Measurements from ENCODE around the gene UBQLN3.
A peak's percentile ranks its signal among the peaks of the same experiment; 100 is the strongest.

The UBQLN3 gene

DNA sequence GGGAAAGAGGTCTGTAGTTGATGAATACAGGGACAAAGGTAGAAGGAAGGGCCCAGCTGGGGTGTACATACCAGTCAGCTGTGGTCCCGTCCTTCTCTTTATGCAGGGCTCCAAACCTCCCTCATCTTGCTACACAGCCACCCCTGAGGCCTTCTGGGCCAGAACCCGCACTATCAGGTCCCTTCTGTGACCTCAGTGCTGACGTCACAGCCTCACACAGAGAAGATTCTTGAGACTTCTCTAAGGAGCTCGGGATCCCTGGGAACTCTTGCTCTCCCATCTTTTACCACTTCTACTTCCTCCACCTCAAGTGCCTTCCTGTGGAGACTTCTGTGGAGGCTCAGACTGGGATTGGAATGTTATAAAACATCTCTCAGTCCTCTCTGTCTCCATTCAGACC is at the start of gene UBQLN3:
Gene UBQLN3, minus strand, starts transcription at position 155 of the 400 bp plus-strand sequence. CDS start 399 bp downstream, outside the sequence.
- DNase-seq: no peak

DNA sequence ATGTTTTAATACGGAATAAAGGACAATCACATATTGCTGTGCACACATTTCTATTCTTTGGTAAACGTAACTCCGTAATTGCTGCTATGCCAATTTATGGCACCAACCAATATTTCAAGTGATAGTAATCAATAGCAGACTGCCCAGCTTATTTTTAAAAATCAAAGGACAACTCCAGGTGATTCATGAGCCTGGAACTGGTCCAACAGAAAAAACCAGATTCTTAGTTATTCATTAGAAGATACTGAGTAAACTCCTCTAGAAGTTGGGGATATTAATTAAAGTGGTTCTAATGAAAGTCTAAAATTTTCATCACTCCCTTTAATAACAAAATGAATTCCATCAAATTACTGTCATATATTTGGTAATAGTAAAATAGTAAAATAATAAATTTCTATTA is 48.0 kb upstream of the UBQLN3 start:
- no peak for DNase-seq

DNA sequence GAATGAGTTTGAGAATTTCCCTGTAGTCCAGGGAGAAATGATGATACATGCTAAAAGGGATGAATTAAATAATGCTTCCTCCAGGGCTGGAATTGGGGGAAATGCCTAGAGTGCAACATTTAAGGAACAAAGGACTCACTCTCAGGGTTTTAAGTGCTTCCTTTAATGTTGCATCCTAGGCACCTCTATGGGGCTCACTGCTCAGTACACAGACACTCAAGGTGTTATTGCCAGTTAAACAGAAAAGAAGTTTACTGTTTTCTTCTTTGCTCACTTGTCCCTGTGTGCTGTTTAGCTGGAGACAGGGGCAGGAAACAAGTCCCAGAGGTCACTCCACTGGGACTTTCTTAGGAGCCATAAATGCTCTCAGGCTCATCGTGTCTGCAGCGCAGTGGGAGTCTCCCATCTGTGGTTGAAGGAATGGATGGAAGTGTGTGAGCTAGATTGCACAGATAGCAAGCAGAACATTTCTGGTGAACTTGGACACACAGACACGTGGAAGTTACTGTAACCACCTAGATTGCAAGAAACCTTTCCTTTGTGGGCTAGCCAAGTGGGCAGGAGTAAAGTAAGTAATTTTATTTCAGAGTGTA is 46.9 kb upstream of the UBQLN3 start:
- no peak for DNase-seq

DNA sequence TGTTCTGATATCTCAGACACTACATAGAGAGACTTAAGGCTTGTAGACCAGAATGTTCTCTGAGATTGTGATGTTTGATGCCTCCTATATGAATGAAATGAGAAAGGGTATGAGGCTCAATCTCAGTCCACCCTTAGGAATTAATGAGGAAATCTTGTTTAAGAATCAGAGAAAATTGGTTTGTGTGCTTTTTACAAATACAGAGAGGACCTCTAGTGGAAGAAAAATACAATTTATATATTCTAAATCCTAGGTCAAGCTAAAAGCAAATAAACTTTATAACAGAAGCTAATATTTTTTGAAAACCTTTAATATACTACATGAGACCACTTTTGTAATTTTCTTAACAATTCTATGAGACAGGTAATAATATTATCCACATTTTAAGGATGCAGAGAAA is 43.6 kb upstream of the UBQLN3 start:
- no peak for DNase-seq

DNA sequence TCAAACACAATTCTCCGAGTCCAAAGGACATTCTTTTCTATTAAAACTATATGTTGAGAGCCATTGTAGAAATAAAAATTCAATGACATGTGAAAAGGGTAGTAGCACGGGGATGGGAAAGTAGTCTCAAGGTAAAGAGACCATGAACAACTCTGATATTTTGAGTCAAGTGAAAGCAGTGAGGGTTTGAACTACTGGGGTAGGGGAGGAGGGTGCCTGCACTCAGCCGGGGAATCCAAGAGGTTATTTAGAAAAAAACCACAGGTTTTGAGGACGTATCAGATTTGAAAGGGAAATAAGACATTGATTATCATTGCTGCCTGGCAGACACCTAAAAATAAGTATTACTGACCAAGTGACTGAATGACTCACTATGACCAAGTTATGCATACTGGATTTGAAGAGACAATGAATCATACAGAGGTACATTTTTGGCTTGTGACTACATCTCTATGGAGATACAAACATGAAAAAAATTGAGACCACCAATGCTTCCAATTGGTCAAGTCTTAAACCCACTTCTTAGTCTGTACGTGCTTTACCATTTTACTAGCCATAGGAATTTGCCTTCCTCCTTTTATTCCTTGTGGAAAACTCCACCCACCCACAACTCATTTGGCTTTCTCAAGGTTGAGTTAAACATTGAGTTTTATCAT is 40.8 kb upstream of the UBQLN3 start:
- DNase-seq: peak; percentile 86

DNA sequence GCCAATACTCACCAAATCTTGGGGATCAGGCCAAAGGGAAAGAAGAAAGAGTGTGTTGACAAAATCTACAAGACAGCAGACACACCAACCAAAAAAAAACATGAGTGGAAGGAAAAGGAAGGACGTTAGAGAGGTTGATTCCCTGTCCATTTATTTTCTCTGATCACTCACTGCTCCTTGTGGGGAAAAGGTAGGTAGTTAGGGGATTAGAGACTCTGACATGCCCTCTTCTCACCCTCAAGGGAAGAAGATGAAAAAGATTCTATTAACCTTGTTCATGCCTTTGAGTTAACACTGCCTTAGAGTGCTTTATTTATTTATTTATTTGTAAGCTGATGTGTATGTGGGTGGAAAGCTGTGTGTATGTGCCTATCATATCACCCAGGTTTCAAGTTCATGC is 38.7 kb upstream of the UBQLN3 start, which contains the start of gene OR52H1:
Gene OR52H1, minus strand, starts transcription at position 101 of the 400 bp plus-strand sequence. CDS start 3,035 bp downstream, outside the sequence.
- no peak for DNase-seq

DNA sequence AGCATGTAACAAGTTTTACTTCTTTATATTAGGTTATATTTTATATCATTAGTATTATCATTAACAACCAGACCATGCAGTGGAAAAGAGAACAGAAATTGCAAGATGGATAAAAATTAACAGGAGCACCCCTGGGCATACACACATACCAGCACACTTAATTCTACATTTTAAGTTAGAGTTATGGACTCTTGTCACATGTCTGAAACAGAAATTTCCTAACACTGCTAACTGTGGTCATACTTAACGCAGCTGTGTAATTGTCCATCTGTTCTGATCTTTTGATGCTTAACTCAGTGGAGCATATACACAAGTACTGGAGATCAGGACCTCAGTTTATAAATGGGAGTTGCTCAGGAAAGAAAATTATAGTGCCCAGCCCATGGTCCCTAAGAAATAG is 38.2 kb upstream of the UBQLN3 start:
- no peak for DNase-seq

DNA sequence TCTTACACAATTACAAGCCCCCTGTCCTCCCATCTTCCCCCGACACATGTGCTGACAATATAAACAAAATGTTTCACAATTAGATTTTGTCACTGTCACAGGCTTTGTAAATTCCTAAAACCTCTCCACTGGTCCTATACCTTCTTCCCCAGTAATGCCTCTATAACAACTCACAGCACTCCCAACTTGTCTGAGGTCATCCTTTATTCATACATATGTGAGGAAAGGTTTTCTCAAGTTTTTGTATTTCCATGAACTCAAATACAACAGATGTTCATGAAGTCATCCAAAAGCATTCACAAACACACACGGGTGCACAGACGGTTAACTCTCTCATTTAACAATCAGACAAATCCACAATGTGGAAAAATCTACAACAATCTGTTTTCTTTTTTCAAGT is 36.7 kb upstream of the UBQLN3 start:
- peak; percentile 13 for DNase-seq

DNA sequence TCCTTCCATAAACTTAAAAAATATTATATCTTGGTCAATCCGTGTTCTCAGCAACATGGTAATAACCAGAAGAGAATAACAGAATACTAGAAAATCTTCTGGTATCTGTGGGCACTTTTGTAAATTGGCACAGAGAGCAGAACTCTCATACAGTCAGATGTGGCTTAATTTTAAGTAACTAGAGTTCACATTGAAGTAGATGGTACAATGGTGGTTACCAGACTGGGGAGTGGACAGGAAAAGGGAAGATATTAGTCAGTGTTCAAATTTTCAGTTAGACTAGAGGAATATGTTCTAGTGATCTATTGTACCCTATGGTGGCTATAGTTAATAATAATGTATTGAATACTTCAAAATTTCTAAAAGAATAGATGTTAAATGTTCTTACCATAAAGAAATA is 31.7 kb upstream of the UBQLN3 start:
- no peak for DNase-seq

DNA sequence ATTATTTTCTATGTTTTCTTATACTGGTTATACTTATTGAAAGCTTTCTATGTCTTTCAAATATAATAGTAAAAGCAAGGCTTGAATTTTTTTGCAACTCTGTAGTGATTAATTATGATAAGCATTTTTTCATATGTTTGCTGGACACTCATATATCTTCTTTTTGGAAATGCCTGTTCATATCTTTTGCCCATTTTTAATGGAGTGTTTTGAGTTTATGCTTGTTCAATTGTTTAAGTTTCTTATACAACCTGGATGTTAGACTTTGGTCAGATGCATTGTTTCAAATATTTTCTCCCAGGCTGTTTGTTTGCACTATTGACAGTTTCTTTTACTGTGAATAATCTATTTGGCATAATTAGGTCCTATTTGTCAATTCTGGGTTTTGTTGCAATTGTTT is 26.7 kb upstream of the UBQLN3 start:
- no peak for DNase-seq

DNA sequence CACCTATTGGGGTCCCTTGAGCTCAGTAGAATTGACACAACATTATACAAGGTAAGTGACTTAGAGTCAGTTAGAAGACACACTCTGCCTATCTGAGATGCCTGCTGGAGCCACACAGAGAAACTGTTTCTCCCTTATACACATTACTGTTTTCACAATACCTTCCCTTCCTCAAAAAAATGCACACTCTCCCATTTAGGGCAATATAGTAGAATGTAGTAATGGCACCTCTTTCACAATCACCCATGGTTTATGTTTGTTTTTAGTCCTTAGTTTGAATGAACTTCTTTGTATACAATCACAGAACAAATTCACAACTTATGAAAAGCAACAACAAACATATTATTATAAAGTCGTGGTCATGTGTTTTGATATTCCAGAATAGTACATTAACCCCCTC is 24.3 kb upstream of the UBQLN3 start:
- DNase-seq: no peak

DNA sequence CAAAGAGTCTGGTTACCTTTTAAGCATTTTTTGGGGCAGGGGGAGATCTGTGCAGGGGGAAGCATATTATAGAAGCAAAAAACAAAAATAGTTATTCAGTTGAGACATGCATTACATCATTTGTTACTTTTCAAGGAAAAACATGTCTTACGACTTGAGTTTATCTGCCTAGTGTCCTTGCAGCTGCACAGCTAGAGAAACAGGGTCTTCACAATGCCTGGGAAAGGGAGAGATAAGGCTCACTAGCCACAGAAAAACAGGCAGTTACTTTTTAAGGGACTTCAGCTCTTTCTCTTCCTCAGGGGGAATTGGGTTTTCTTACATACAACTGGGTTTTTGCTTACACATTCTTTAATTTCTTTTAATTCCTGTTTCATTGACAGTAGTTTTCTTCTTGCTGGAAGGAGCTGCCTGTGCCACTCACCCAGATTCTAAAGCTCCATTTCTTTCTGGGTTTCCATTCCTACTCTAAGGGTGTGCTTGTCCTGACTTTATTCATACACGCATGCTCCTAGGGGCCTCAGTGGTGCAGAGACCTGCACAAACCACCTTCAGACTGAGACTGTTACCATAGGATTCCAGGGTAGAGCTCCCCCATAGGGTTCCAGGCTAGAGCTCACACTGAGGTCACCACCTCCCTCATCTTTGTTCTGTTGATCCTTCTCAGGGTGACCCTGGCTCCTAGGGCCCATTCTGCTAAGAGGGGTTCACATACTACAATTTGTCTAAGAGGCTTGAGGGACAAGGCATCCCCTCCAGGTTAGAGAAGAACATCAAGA is 21.5 kb upstream of the UBQLN3 start:
- DNase-seq: no peak

DNA sequence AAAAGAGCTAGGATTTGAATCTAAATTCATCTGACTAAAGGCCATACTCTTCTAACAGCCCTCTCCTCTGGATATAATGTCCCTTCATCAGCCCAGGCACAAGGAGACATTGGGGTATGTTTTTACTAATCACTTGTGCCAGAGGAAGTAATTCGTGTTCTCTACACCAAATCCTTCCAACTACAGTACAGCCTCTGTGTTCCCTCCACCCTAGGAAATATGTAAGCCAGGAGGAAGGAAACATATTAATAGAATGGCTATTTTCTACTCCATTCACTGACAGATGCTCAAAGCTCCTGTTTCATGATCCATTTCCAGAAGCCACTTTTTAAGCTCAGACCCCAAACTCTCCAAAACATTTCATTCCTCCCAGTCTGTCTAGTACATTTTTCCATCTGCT is 18.7 kb upstream of the UBQLN3 start:
- DNase-seq: no peak

DNA sequence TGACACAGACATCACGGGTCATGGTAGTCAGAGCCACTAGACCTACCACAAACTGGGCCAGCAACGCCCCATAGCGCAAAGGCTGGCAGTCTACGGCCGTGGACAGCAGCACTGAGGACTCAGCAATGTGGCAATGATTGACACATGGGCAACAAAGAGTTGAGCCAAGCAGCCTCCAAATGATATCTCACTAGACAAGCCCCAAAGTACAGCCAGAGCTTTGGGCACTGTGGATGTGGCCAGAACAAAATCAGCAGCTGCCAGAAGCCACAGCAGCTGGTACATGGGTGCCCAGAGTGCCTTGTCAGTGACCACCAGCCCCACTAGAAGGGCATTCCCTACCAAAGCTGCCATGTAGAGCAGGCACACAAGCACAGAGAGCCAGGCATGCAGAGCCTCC is 18.0 kb upstream of the UBQLN3 start:
- no peak for DNase-seq

DNA sequence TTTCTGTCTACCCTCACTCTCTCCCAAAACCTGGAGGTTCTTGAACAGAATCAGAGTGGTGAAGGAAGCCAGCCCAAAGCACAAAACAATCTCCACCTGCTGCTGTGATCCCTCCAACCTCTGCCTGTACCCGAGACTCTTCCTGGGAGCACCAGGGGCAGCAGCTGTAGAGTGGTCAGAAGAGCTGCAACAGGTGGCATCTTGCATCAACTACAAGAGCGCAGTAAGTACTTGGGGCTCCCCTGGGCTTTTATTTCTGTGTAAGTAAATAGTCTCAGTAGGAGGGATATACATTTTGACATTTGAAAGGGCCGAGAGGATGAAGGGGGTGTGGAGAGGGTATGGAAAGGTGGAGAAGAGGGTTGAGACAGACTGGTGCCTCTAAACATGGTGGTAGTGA is 15.0 kb upstream of the UBQLN3 start:
- no peak for DNase-seq

DNA sequence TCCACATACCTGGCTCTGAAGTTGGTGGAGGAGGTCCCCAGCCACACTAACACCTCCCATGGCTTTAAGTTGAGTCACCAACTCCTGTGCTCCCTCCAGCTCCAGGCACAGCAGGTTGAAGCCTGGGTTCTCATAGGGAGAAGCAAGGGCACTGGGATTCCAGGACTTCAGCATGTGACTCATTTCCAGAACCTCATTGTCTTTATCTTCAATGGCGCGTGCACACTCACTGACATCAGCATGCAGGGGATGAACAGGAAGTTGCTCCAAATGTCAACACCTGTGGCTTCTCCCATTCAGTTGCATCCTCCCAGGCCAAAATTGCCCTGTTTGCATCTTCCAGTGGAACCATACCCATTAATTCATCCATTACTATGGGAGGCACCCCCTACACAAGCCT is 12.6 kb upstream of the UBQLN3 start:
- DNase-seq: no peak

DNA sequence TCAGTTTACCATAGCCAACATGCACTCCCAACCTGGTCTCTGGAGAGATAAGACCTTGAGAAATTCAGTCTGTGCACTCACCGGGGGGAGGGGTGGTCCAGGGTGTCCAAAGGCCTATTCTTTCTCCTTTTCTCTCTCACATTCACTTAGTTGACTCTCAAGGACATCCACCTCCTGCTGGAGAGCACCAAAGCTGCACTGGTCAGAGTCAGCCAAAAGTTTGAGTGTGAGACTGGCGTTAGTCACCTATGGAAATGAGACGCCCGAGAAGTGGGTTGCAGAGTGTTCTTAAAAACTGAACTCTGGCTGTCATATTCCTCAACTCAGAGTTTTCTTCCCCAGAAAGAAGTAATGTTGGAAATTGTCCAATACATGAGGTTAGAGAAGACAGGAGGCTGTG is 11.8 kb upstream of the UBQLN3 start:
- no peak for DNase-seq

DNA sequence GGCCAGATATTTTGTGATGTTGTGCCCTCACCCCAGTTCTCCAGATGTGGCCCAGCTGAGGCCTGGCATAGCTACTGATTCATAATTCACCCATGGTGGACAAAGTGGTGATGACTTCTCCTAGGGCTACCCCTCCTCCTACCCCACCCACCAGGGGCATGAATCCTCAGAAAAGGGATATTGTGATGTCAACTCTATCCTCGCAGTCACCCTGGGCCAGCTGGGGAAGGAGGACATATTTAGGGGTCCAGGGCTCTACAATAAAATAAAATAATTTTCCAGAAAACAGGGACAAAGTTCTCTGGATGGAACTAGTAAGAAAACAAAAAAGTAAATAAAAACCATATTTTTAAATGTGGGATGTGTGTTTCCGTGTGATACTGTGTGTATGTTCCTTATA is 6.8 kb upstream of the UBQLN3 start, which contains the start of gene UBQLNL:
Gene UBQLNL, minus strand, starts transcription at position 101 of the 400 bp plus-strand sequence. CDS start 258 bp downstream, outside the sequence.
- DNase-seq: no peak

DNA sequence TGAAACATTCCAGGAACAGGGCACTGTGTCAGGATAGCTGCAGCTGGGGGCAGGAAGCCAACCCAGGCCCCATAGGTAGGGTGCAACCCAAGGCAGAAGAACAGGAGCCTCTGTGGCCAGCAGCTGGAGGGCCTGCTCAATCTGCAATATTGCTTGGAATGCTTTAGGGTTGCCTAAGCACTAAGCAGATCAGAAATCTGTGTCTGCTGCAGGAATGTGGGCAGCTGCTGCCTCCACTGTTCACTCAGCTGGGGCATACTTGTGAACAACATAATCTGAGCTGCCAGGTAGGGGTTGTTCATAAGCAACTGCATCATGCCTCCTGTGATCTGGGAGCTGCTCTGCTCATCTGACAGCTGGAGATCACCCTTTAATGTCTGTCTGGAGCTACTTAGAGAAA is 5.1 kb upstream of the UBQLN3 start:
- no peak for DNase-seq

DNA sequence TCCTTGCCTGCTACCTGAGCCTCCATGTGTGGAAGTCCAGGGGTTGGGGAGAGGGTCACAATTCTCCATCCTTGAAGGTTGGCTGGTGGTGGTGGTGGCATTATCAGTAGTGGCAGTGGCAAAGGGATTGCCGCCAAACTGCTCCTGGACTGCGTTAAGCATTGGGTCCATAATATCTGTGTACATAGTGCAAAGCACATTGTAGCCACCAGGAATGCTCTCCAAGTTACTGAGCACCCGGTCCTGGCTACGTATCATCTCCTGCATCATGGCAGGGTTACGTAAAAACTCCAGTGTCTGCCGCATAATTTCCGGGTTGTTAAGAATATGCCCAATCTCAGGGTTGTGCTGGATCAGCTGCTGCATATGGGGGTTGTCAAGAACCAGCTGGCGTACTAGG is 1.2 kb downstream of the UBQLN3 start:
- no peak for DNase-seq

DNA sequence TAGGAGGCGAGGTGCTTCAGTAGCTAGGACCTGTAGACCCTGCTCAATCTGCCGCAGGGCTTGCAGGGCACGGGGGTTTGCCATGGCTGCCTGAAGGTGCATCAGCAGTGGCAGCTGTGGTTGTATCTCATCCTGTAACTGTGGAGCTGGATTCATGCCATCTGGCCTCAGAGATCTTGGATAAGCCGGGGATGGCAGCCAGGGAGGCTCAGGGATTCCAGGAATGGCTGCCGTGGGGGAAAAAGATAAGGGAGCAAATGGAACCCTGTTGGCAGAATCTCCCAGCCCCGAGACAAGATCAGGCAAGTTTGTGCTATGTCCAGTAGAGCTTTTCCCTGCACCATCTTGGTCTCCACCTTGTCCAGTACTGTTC is 1.8 kb downstream of the UBQLN3 start:
- DNase-seq: no peak

DNA sequence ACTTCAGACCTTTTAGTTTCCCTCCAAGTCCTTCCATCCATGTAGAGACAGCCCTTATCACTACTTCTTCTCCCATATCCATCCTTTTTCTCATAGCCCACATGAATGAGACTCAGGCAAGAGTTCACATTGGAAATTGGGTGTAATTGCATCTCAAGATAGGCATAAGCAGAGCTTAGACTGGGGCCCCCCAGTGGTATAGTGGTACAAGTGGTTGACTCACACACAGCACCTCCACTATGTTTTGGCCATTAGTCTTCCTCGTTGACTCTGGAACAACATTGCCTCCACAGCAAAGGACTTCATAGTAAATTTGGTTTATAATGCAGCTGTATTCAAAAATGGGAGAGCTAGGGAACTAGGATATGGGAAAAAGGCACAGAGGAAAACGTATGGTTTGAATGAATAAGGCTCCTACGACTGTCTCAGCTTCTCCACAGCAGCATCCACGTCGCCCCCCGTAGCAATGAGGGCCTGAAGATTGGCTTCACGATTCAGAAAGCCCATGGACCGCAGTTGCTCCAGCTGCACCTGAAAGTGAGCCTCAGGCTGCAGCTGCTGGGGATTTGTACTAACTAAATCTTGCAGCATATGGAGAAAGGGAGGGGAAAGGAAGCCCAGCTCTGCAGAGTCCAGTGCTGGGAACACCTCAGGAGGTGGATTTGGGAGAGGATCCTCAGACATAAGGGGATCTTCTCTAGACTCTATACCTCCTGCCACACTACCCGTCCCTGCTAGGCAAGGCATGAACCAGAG is 2.4 kb downstream of the UBQLN3 start:
- no peak for DNase-seq

DNA sequence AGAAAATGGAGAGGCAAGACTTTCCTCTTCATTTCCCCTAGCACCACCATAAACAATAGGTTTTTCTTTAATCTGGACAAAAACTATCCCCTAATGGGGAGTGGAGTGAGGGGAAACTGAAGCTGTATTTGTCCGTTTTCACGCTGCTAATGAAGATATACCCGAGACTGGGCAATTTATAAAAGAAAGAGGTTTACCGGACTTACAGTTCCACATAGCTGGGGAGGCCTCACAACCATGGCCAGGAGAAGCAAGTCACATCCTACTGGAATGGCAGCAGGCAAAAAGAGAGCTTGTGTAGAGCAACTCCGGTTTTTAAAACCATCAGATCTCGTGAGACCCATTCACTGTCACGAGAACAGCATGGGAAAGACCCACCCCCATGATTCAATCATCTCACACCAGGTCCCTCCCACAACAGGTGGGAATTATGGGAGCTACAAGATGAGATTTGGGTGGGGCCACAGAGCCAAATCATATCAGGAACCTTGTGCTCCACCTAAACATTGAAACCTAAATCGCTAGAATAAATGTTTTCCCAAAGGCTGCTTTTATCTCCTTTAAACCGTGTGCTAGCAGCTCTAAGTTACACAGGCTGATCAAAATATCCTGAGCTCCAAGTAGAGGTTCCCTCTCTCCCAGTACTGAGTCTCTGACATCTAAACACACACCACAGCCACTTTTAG is 4.3 kb downstream of the UBQLN3 start:
- no peak for DNase-seq

Data from EL (cell line).